WTC11 (cell line): Measurements from ENCODE around the gene ABCB6. TPM values are rescaled to one million over a fixed set of nuclear protein-coding genes. Genes with fewer than 3 reads are reported as not detected.

Experiments
- ATAC-seq: fragments of 200-7000 bp; cut with Tn5 transposase; 2 replicates; pipeline ENCODE4 v1.10.0; 2021; ENCODE audit warnings: mild to moderate bottlenecking, moderate library complexity
- CTCF ChIA-PET: fragments of 300-600 bp; sonication (Branson Sonifier 250); formaldehyde crosslinking; loops from one replicate; lab custom pipeline; 2021; ENCODE audit warnings: antibody characterized with exemption; lab: Charles Lee
- POLR2A ChIA-PET: fragments of 350-600 bp; sonication (Branson Sonifier 250); formaldehyde crosslinking; loops from one replicate; lab custom pipeline; 2021; ENCODE audit warnings: antibody characterized with exemption; lab: Charles Lee
- DNase-seq: peaks from one replicate; pipeline ENCODE4 v3.0.0; 2021; ENCODE audit warnings: low spot score
- H3K27ac Mint-ChIP-seq: 2 replicates; pipeline ENCODE4 v1.8.0; 2021; ENCODE audit warnings: mixed read lengths
- H3K27me3 Mint-ChIP-seq: 2 replicates; pipeline ENCODE4 v1.8.0; 2021; ENCODE audit warnings: low read depth, mild to moderate bottlenecking, moderate library complexity, mixed read lengths
- H3K36me3 Mint-ChIP-seq: 2 replicates; pipeline ENCODE4 v1.8.0; 2021; ENCODE audit warnings: mixed read lengths
- H3K4me1 Mint-ChIP-seq: 2 replicates; pipeline ENCODE4 v1.8.0; 2022; ENCODE audit warnings: mixed read lengths
- H3K4me3 Mint-ChIP-seq: 2 replicates; pipeline ENCODE4 v1.8.0; 2021; ENCODE audit warnings: mild to moderate bottlenecking, moderate library complexity, mixed read lengths
- H3K9me3 Mint-ChIP-seq: 2 replicates; pipeline ENCODE4 v1.8.0; 2021; ENCODE audit warnings: mixed read lengths
- ATF1 ChIP-seq: sonication (generic); formaldehyde crosslinking; IDR thresholded peaks from 2 replicates; pipeline ENCODE4 v1.8.1; 2023; ENCODE audit warnings: mild to moderate bottlenecking, moderate library complexity, missing genetic modification reagents
- GRHL2 ChIP-seq: fragments of 250-450 bp; sonication (Bioruptor Pico); IDR thresholded peaks from 2 replicates; pipeline ENCODE4 v1.8.0; 2022; ENCODE audit warnings: mild to moderate bottlenecking, moderate library complexity; ENCODE audit not compliant: insufficient replicate concordance, severe bottlenecking
- IRF1 ChIP-seq: sonication (generic); formaldehyde crosslinking; IDR thresholded peaks from 2 replicates; pipeline ENCODE4 v1.8.0; 2023; ENCODE audit warnings: missing genetic modification reagents
- KAT7 ChIP-seq: sonication (generic); formaldehyde crosslinking; IDR thresholded peaks from 2 replicates; pipeline ENCODE4 v1.8.1; 2023; ENCODE audit warnings: missing genetic modification reagents, mild to moderate bottlenecking, borderline replicate concordance
- MYBL2 ChIP-seq: sonication (generic); formaldehyde crosslinking; IDR thresholded peaks from 2 replicates; pipeline ENCODE4 v1.8.1; 2023; ENCODE audit warnings: mild to moderate bottlenecking, moderate library complexity, missing genetic modification reagents
- RELA ChIP-seq: sonication (generic); formaldehyde crosslinking; IDR thresholded peaks from 2 replicates; pipeline ENCODE4 v1.8.1; 2022; ENCODE audit warnings: missing genetic modification reagents, mild to moderate bottlenecking, borderline replicate concordance
- SOX15 ChIP-seq: fragments of 250-450 bp; sonication (Bioruptor Pico); IDR thresholded peaks from 2 replicates; pipeline ENCODE4 v1.9.0; 2021; ENCODE audit warnings: mild to moderate bottlenecking
- ZNF121 ChIP-seq: sonication (generic); formaldehyde crosslinking; IDR thresholded peaks from 2 replicates; pipeline ENCODE4 v1.8.0; 2023; ENCODE audit warnings: missing genetic modification reagents
- ZNF138 ChIP-seq: sonication (generic); formaldehyde crosslinking; conservative IDR thresholded peaks from 2 replicates; pipeline ENCODE4 v1.8.1; 2022; ENCODE audit warnings: mild to moderate bottlenecking, moderate library complexity, missing genetic modification reagents
- ZNF317 ChIP-seq: sonication (generic); formaldehyde crosslinking; IDR thresholded peaks from 2 replicates; pipeline ENCODE4 v1.8.1; 2023; ENCODE audit warnings: low read depth, mild to moderate bottlenecking, moderate library complexity, missing genetic modification reagents, borderline replicate concordance
- ZNF396 ChIP-seq: fragments of 250-450 bp; sonication (Bioruptor Pico); IDR thresholded peaks from 2 replicates; pipeline ENCODE4 v1.8.0; 2021; ENCODE audit warnings: mild to moderate bottlenecking, moderate library complexity, borderline replicate concordance
- ZNF671 ChIP-seq: fragments of 250-450 bp; sonication (Bioruptor Pico); IDR thresholded peaks from 2 replicates; pipeline ENCODE4 v1.8.0; 2021; ENCODE audit warnings: mild to moderate bottlenecking
- total RNA-seq: library from RNA; stranded (reverse); gene quantifications from 3 replicates; pipeline ENCODE4 v1.2.3, GENCODE V29; 2021
- TF ChIP-seq, protein P1 (sequence below): sonication (generic); formaldehyde crosslinking; IDR thresholded peaks from 2 replicates; pipeline ENCODE4 v1.8.1; 2023; ENCODE audit warnings: mild to moderate bottlenecking, moderate library complexity, missing genetic modification reagents
- TF ChIP-seq, protein P2 (sequence below): sonication (generic); formaldehyde crosslinking; IDR thresholded peaks from 2 replicates; pipeline ENCODE4 v1.8.0; 2022; ENCODE audit warnings: mild to moderate bottlenecking, missing genetic modification reagents
- TF ChIP-seq, protein P3 (sequence below): sonication (generic); formaldehyde crosslinking; IDR thresholded peaks from 2 replicates; pipeline ENCODE4 v1.8.1; 2022; ENCODE audit warnings: low read depth, missing genetic modification reagents, borderline replicate concordance
- TF ChIP-seq, protein P4 (sequence below): sonication (generic); formaldehyde crosslinking; IDR thresholded peaks from 2 replicates; pipeline ENCODE4 v1.8.0; 2022; ENCODE audit warnings: mild to moderate bottlenecking, missing genetic modification reagents
- TF ChIP-seq, protein P5 (sequence below): sonication (generic); formaldehyde crosslinking; IDR thresholded peaks from 2 replicates; pipeline ENCODE4 v1.8.1; 2023; ENCODE audit warnings: mild to moderate bottlenecking, missing genetic modification reagents, moderate library complexity
- TF ChIP-seq, protein P6 (sequence below): fragments of 250-450 bp; sonication (Bioruptor Pico); IDR thresholded peaks from 2 replicates; pipeline ENCODE4 v1.8.0; 2021; ENCODE audit warnings: mild to moderate bottlenecking
- TF ChIP-seq, protein P7 (sequence below): sonication (generic); formaldehyde crosslinking; IDR thresholded peaks from 2 replicates; pipeline ENCODE4 v1.8.1; 2022; ENCODE audit warnings: mild to moderate bottlenecking, missing genetic modification reagents, moderate library complexity, borderline replicate concordance
- TF ChIP-seq, protein P8 (sequence below): fragments of 200-600 bp; IDR thresholded peaks from 2 replicates; pipeline ENCODE4 v1.8.0; 2022; ENCODE audit warnings: antibody characterized with exemption
- TF ChIP-seq, protein P9 (sequence below): fragments of 250-450 bp; sonication (Bioruptor Pico); IDR thresholded peaks from 2 replicates; pipeline ENCODE4 v1.9.0; 2021; ENCODE audit warnings: mild to moderate bottlenecking

ABCB6 gene
- total RNA-seq, 1 experiment from 2014 or later: 44.8 TPM

GRCh38 chr2:219218217-219218731 lies 484 bp downstream of the ABCB6 start (continued):
- TF ChIP-seq, protein P1, sequence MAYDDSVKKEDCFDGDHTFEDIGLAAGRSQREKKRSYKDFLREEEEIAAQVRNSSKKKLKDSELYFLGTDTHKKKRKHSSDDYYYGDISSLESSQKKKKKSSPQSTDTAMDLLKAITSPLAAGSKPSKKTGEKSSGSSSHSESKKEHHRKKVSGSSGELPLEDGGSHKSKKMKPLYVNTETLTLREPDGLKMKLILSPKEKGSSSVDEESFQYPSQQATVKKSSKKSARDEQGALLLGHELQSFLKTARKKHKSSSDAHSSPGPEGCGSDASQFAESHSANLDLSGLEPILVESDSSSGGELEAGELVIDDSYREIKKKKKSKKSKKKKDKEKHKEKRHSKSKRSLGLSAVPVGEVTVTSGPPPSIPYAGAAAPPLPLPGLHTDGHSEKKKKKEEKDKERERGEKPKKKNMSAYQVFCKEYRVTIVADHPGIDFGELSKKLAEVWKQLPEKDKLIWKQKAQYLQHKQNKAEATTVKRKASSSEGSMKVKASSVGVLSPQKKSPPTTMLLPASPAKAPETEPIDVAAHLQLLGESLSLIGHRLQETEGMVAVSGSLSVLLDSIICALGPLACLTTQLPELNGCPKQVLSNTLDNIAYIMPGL: no peak
- 0 out of 2 replicates have a peak, but pooled peaks have one; percentile 11 for TF ChIP-seq IRF1 (CRISPR knock-in tag)
- no peak for TF ChIP-seq ZNF138 (CRISPR knock-in tag)
- no peak for TF ChIP-seq GRHL2 (CRISPR knock-in tag)
- TF ChIP-seq, protein P2, sequence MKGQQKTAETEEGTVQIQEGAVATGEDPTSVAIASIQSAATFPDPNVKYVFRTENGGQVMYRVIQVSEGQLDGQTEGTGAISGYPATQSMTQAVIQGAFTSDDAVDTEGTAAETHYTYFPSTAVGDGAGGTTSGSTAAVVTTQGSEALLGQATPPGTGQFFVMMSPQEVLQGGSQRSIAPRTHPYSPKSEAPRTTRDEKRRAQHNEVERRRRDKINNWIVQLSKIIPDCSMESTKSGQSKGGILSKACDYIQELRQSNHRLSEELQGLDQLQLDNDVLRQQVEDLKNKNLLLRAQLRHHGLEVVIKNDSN (CRISPR knock-in tag): no peak
- TF ChIP-seq, protein P3, sequence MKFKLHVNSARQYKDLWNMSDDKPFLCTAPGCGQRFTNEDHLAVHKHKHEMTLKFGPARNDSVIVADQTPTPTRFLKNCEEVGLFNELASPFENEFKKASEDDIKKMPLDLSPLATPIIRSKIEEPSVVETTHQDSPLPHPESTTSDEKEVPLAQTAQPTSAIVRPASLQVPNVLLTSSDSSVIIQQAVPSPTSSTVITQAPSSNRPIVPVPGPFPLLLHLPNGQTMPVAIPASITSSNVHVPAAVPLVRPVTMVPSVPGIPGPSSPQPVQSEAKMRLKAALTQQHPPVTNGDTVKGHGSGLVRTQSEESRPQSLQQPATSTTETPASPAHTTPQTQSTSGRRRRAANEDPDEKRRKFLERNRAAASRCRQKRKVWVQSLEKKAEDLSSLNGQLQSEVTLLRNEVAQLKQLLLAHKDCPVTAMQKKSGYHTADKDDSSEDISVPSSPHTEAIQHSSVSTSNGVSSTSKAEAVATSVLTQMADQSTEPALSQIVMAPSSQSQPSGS: peak; percentile 41; the same call in 1 of the 2 replicates
- TF ChIP-seq, protein P4, sequence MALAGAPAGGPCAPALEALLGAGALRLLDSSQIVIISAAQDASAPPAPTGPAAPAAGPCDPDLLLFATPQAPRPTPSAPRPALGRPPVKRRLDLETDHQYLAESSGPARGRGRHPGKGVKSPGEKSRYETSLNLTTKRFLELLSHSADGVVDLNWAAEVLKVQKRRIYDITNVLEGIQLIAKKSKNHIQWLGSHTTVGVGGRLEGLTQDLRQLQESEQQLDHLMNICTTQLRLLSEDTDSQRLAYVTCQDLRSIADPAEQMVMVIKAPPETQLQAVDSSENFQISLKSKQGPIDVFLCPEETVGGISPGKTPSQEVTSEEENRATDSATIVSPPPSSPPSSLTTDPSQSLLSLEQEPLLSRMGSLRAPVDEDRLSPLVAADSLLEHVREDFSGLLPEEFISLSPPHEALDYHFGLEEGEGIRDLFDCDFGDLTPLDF (CRISPR knock-in tag): no peak
- TF ChIP-seq ATF1 (CRISPR knock-in tag): 0 out of 2 replicates have a peak, but pooled peaks have one; percentile 17
- no peak for TF ChIP-seq SOX15 (CRISPR knock-in tag)
- TF ChIP-seq KAT7 (CRISPR knock-in tag): no peak
- TF ChIP-seq, protein P5, sequence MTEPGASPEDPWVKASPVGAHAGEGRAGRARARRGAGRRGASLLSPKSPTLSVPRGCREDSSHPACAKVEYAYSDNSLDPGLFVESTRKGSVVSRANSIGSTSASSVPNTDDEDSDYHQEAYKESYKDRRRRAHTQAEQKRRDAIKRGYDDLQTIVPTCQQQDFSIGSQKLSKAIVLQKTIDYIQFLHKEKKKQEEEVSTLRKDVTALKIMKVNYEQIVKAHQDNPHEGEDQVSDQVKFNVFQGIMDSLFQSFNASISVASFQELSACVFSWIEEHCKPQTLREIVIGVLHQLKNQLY: no peak
- TF ChIP-seq ZNF671 (CRISPR knock-in tag): no peak
- no peak for TF ChIP-seq ZNF396 (CRISPR knock-in tag)
- peak; percentile 13; the same call in 1 of the 2 replicates for TF ChIP-seq RELA (CRISPR knock-in tag)

DNA sequence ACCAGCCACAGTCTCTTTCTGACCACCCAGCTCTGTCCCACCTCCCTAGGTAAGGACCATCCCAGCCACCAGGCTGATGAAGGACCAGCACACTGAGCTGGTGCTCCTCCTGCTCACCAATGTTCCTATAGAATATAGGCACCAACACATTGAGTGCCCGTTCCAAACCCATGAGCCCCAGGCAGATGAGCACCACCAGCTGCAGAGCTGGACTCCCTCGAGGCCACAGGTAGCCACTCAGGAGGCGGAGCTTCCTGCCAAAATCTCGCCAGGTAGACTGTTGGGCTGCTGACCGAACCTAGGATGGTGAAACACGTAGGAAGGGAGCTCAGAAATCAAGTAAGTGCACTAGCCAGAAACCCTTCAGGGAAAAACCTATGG lies 2.2 kb downstream of the ABCB6 start:
- H3K9me3 Mint-ChIP-seq: no peaks in the 10 kb centered on the region
- H3K27ac Mint-ChIP-seq: peak overlapping the region; percentile 79
- ChIA-PET POLR2A (interaction anchor here (0.7 kb wide), 1 partner anchor 78 kb away, joined by 3 read pairs; no protein-coding TSS in a partner anchor), CTCF (interaction anchor here (0.5 to 1.4 kb wide), 5 partner anchors 79 to 313 kb away, joined by 3 to 4 read pairs (median 3); no protein-coding TSS in a partner anchor)
- DNase-seq (no peak), ATAC-seq (no peak)
- peak overlapping the region; percentile 51 for H3K4me3 Mint-ChIP-seq
- no peaks in the 10 kb centered on the region for H3K27me3 Mint-ChIP-seq
- peaks cover 41% of the 10 kb centered on the region for H3K36me3 Mint-ChIP-seq
- H3K4me1 Mint-ChIP-seq: peaks cover 25% of the 10 kb centered on the region
- no peak for TF ChIP-seq ZNF317
- TF ChIP-seq, protein P6, sequence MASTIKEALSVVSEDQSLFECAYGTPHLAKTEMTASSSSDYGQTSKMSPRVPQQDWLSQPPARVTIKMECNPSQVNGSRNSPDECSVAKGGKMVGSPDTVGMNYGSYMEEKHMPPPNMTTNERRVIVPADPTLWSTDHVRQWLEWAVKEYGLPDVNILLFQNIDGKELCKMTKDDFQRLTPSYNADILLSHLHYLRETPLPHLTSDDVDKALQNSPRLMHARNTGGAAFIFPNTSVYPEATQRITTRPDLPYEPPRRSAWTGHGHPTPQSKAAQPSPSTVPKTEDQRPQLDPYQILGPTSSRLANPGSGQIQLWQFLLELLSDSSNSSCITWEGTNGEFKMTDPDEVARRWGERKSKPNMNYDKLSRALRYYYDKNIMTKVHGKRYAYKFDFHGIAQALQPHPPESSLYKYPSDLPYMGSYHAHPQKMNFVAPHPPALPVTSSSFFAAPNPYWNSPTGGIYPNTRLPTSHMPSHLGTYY (CRISPR knock-in tag): no peak
- TF ChIP-seq, protein P7, sequence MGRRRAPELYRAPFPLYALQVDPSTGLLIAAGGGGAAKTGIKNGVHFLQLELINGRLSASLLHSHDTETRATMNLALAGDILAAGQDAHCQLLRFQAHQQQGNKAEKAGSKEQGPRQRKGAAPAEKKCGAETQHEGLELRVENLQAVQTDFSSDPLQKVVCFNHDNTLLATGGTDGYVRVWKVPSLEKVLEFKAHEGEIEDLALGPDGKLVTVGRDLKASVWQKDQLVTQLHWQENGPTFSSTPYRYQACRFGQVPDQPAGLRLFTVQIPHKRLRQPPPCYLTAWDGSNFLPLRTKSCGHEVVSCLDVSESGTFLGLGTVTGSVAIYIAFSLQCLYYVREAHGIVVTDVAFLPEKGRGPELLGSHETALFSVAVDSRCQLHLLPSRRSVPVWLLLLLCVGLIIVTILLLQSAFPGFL (CRISPR knock-in tag): no peak
- TF ChIP-seq, protein P8, sequence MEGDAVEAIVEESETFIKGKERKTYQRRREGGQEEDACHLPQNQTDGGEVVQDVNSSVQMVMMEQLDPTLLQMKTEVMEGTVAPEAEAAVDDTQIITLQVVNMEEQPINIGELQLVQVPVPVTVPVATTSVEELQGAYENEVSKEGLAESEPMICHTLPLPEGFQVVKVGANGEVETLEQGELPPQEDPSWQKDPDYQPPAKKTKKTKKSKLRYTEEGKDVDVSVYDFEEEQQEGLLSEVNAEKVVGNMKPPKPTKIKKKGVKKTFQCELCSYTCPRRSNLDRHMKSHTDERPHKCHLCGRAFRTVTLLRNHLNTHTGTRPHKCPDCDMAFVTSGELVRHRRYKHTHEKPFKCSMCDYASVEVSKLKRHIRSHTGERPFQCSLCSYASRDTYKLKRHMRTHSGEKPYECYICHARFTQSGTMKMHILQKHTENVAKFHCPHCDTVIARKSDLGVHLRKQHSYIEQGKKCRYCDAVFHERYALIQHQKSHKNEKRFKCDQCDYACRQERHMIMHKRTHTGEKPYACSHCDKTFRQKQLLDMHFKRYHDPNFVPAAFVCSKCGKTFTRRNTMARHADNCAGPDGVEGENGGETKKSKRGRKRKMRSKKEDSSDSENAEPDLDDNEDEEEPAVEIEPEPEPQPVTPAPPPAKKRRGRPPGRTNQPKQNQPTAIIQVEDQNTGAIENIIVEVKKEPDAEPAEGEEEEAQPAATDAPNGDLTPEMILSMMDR: no peak
- TF ChIP-seq MYBL2 (CRISPR knock-in tag): no peak
- TF ChIP-seq ZNF121 (CRISPR knock-in tag): no peak
- TF ChIP-seq, protein P9, sequence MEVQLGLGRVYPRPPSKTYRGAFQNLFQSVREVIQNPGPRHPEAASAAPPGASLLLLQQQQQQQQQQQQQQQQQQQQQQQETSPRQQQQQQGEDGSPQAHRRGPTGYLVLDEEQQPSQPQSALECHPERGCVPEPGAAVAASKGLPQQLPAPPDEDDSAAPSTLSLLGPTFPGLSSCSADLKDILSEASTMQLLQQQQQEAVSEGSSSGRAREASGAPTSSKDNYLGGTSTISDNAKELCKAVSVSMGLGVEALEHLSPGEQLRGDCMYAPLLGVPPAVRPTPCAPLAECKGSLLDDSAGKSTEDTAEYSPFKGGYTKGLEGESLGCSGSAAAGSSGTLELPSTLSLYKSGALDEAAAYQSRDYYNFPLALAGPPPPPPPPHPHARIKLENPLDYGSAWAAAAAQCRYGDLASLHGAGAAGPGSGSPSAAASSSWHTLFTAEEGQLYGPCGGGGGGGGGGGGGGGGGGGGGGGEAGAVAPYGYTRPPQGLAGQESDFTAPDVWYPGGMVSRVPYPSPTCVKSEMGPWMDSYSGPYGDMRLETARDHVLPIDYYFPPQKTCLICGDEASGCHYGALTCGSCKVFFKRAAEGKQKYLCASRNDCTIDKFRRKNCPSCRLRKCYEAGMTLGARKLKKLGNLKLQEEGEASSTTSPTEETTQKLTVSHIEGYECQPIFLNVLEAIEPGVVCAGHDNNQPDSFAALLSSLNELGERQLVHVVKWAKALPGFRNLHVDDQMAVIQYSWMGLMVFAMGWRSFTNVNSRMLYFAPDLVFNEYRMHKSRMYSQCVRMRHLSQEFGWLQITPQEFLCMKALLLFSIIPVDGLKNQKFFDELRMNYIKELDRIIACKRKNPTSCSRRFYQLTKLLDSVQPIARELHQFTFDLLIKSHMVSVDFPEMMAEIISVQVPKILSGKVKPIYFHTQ (CRISPR knock-in tag): no peak
